K562 (cell line): ENCODE results near the gene BCAN. TPM values are rescaled to one million over a fixed set of nuclear protein-coding genes. Genes with fewer than 3 reads are reported as not detected.

ENCODE experiments used
- CHCHD3 ChIP-seq: fragments of 250-450 bp; sonication (Bioruptor Pico); IDR thresholded peaks from 2 replicates; pipeline ENCODE4 v2.1.2; 2022; ENCODE audit warnings: mild to moderate bottlenecking
- CHD2 ChIP-seq: IDR thresholded peaks from 2 replicates; pipeline ENCODE4 v1.6.1; 2011; ENCODE audit warnings: low read depth, low read length
- ELK1 ChIP-seq: sonication (generic); formaldehyde crosslinking; IDR thresholded peaks from 2 replicates; pipeline ENCODE4 v1.8.1; 2022; ENCODE audit warnings: missing genetic modification reagents
- HDAC8 ChIP-seq: fragments of 450-650 bp; IDR thresholded peaks from 2 replicates; pipeline ENCODE4 v1.6.1; 2016; ENCODE audit warnings: mild to moderate bottlenecking, missing genetic modification characterization, moderate library complexity, missing compliant biosample characterization
- ILF3 ChIP-seq: fragments of 450-650 bp; IDR thresholded peaks from 2 replicates; pipeline ENCODE4 v1.6.1; 2018; ENCODE audit warnings: antibody characterized with exemption, mild to moderate bottlenecking, moderate library complexity, borderline replicate concordance
- MCM2 ChIP-seq: fragments of 450-650 bp; IDR thresholded peaks from 2 replicates; pipeline ENCODE4 v1.6.1; 2017; ENCODE audit warnings: low read depth, mild to moderate bottlenecking
- MYBL2 ChIP-seq, 2 experiments: fragments of 450-650 bp in 1 of 2; sonication (generic) in 1 of 2; formaldehyde crosslinking in 1 of 2; IDR thresholded peaks; 2 replicates each; pipeline versions ENCODE4 v1.6.1 to v1.8.1; 2017 to 2022; ENCODE audit warnings: borderline replicate concordance in 1 of 2, inconsistent platforms in 1 of 2, low read depth in 1 of 2, mild to moderate bottlenecking in 1 of 2, missing genetic modification reagents in 1 of 2, moderate library complexity in 1 of 2
- PATZ1 ChIP-seq: fragments of 250-450 bp; sonication (Bioruptor Pico); IDR thresholded peaks from 2 replicates; pipeline ENCODE4 v1.5.0; 2020; ENCODE audit warnings: mild to moderate bottlenecking, borderline replicate concordance
- POLR2A ChIP-seq: fragments of 450-650 bp; conservative IDR thresholded peaks from 2 replicates; pipeline ENCODE4 v1.6.1; 2016
- RBM34 ChIP-seq: fragments of 200-400 bp; formaldehyde crosslinking; IDR thresholded peaks from 2 replicates; pipeline ENCODE4 v1.6.1; 2018; ENCODE audit warnings: low read length, borderline replicate concordance; ENCODE audit not compliant: insufficient read depth
- SMARCA4 ChIP-seq: fragments of 450-650 bp; IDR thresholded peaks from 2 replicates; pipeline ENCODE4 v1.6.1; 2016
- ZNF407 ChIP-seq: fragments of 450-650 bp; IDR thresholded peaks from 2 replicates; pipeline ENCODE4 v1.6.1; 2016; ENCODE audit warnings: low read depth
- ZNF41 ChIP-seq: fragments of 250-450 bp; sonication (Bioruptor Pico); conservative IDR thresholded peaks from 2 replicates; pipeline ENCODE4 v1.4.0; 2020; ENCODE audit warnings: mild to moderate bottlenecking
- ZNF512 ChIP-seq: IDR thresholded peaks from 2 replicates; pipeline ENCODE4 v1.6.1; 2016; ENCODE audit warnings: missing genetic modification characterization, missing compliant biosample characterization
- polyA plus RNA-seq, 8 experiments: library from polyadenylated mRNA; depleted of rRNA in 4 of 8; stranded (reverse) in 5 of 8; unstranded in 3 of 8; fragments of >200 nt; fragmentation: Nextera tagmentation in 2 of 8; fragmentation: Illumina TruSeq in 1 of 8; extraction: Ambion mirVana in 2 of 8; extraction: Trizol in 1 of 8; gene quantifications; 2 replicates each; pipeline versions ENCODE4 v1.2.1 to v1.2.3, GENCODE V29; 2011 to 2014; ENCODE audit warnings: inconsistent platforms in 1 of 8, missing spikeins in 1 of 8
- total RNA-seq, 7 experiments: library from RNA; depleted of rRNA in 6 of 7; stranded (reverse); fragments of >200 nt in 6 of 7; fragmentation: Illumina TruSeq in 2 of 7; extraction: Trizol in 2 of 7; gene quantifications; 2 replicates each; pipeline versions ENCODE4 v1.2.1 to v1.2.3, GENCODE V29; 2011 to 2021; ENCODE audit warnings: low replicate concordance in 1 of 7

BCAN gene
- total and polyA plus RNA-seq, 9 of the 15 experiments (the other 6 are each of a cell fraction or from before 2014, with no cell fraction given) = 0.04 to 0.33 (median 0.14) TPM; not detected in 5

GRCh38 chr1:156689035-156689952, 47.4 kb downstream of the BCAN start (continued):
- TF ChIP-seq ELK1 (CRISPR knock-in tag) (no peak), MYBL2 (IDR thresholded peaks at IDR 0.05; ENCODE audit: low read depth) (no peak), MYBL2 (CRISPR knock-in tag; IDR thresholded peaks at IDR 0.05; ENCODE audit: borderline replicate concordance) (no peak), ZNF407 (no peak), CHCHD3 (CRISPR knock-in tag) (no peak), ZNF512 (tag) (no peak), MCM2 (no peak), POLR2A (no peak), ILF3 (no peak), HDAC8 (tag) (no peak), CHD2 (no peak), SMARCA4 (no peak; the same call in 1 of the 2 replicates), RBM34 (no peak), ZNF41 (CRISPR knock-in tag) (no peak), PATZ1 (CRISPR knock-in tag) (no peak)
